Measurements from ENCODE around the gene TNK1.
"Not testable (repeated sequence)": the region's sequence is repeated elsewhere in the genome, so short reads cannot be mapped to it uniquely, and the experiment has no call there.

The TNK1 gene

GRCh38 chr17:7355573-7355972, 25.3 kb upstream of the TNK1 start:
- no peak for DNase-seq

- DNase-seq = peak in 1 of 2 experiments; percentile 80
Measured at GRCh38 chr17:7356072-7356549, 24.8 kb upstream of the TNK1 start.

- DNase-seq = no peak
Measured at GRCh38 chr17:7356756-7357155, 24.1 kb upstream of the TNK1 start.

GRCh38 chr17:7357381-7357780, 23.5 kb upstream of the TNK1 start:
- no peak for DNase-seq

- no peak for DNase-seq
Measured at GRCh38 chr17:7361906-7362305, 19.0 kb upstream of the TNK1 start.

- DNase-seq = no peak
Measured at GRCh38 chr17:7363311-7363710, 17.6 kb upstream of the TNK1 start.

GRCh38 chr17:7365963-7366362, 14.9 kb upstream of the TNK1 start:
- DNase-seq = not testable (repeated sequence)

GRCh38 chr17:7367083-7367482, 13.8 kb upstream of the TNK1 start:
- DNase-seq = no peak

- no peak for DNase-seq
Measured at GRCh38 chr17:7367918-7368598, 12.8 kb upstream of the TNK1 start.

GRCh38 chr17:7368599-7368994, 12.3 kb upstream of the TNK1 start:
- DNase-seq = not testable (repeated sequence)

GRCh38 chr17:7369825-7370224, 11.1 kb upstream of the TNK1 start:
- no peak for DNase-seq

- no peak for DNase-seq
Measured at GRCh38 chr17:7370853-7371252, 10.0 kb upstream of the TNK1 start.

GRCh38 chr17:7374353-7374752, 6.5 kb upstream of the TNK1 start:
- DNase-seq = no peak

- DNase-seq = no peak
Measured at GRCh38 chr17:7379134-7379533, 1.8 kb upstream of the TNK1 start.

GRCh38 chr17:7380321-7380720, 568 bp upstream of the TNK1 start:
- DNase-seq = peak; percentile 52 to 69

GRCh38 chr17:7382901-7383300, 2.0 kb downstream of the TNK1 start:
- DNase-seq = no peak

GRCh38 chr17:7383371-7383741, 2.5 kb downstream of the TNK1 start:
- no peak for DNase-seq

GRCh38 chr17:7383742-7384488, 3.0 kb downstream of the TNK1 start:
- no peak for DNase-seq

- no peak for DNase-seq
Measured at GRCh38 chr17:7384489-7385081, 3.7 kb downstream of the TNK1 start.

- DNase-seq = no peak
Measured at GRCh38 chr17:7388856-7389255, 8.0 kb downstream of the TNK1 start.

- no peak for DNase-seq
Measured at GRCh38 chr17:7389924-7390910, 9.3 kb downstream of the TNK1 start.

- DNase-seq = no peak
Measured at GRCh38 chr17:7391307-7391706, 10.4 kb downstream of the TNK1 start.

Data from NCI-H446 (cell line).